HepG2 (cell line): ENCODE results near the gene TGM1. TPM values are rescaled to one million over a fixed set of nuclear protein-coding genes. Genes with fewer than 3 reads are reported as not detected.

ENCODE experiments used
- ATAC-seq: fragments of 200-7000 bp; cut with Tn5 transposase; 3 replicates; pipeline ENCODE4 v1.9.1; 2020; ENCODE audit warnings: mild to moderate bottlenecking, moderate library complexity
- BruUV-seq: library from RNA; stranded (reverse); fragments of 400-500 nt; replicated peaks from 2 replicates; lab custom pipeline; 2021; lab: Mats Ljungman, UMichigan
- CTCF ChIA-PET: fragments of 300-600 bp; formaldehyde crosslinking; extraction: SDS; loops from one replicate; lab custom pipeline; 2021; ENCODE audit warnings: low total read pairs, inconsistent platforms, low intra/inter-chr PET ratio; lab: Yijun Ruan, JAX
- POLR2A ChIA-PET: fragments of 350-600 bp; sonication (Branson Sonifier 250); formaldehyde crosslinking; loops from one replicate; lab custom pipeline; 2020; ENCODE audit warnings: antibody characterized with exemption, inconsistent platforms; lab: Yijun Ruan, JAX
- DNase-seq: peaks from one replicate; pipeline ENCODE4 v3.0.0-alpha.2; 2015; ENCODE audit warnings: low spot score
- FAIRE-seq: peaks from 3 replicates; lab custom pipeline; 2011; peaks lifted over from hg19 to GRCh38; lab: Jason Lieb, UNC
- H2AFZ ChIP-seq: one replicate; pipeline ENCODE4 v1.6.1; 2011; ENCODE audit warnings: low read length, inconsistent platforms
- H3K27ac ChIP-seq: fragments of 300-600 bp; 3 replicates; pipeline ENCODE4 v1.8.0; 2011; ENCODE audit warnings: mixed run types, mild to moderate bottlenecking, mixed read lengths, low read length, inconsistent platforms; ENCODE audit not compliant: insufficient read depth; ENCODE audit errors: extremely low read length
- H3K27me3 ChIP-seq, 2 experiments: fragments of 200-600 bp in 1 of 2; 2 replicates in 1 of 2; 3 replicates in 1 of 2; pipeline versions ENCODE4 v1.6.0 to v1.8.0; 2011; ENCODE audit warnings: low read length in 2 of 2, mild to moderate bottlenecking in 2 of 2, moderate library complexity in 2 of 2, inconsistent platforms in 1 of 2; ENCODE audit not compliant: insufficient read depth in 2 of 2, control insufficient read depth in 1 of 2
- H3K36me3 ChIP-seq, 2 experiments: fragments of 200-600 bp in 1 of 2; replicated peaks in 1 of 2; 2 replicates in 1 of 2; 3 replicates in 1 of 2; pipeline versions ENCODE4 v1.5.1 to v1.8.0; 2011; ENCODE audit warnings: low read length in 2 of 2, inconsistent platforms in 1 of 2; ENCODE audit not compliant: insufficient read depth in 2 of 2, control insufficient read depth in 1 of 2
- H3K4me1 ChIP-seq: 2 replicates; pipeline ENCODE4 v1.5.1; 2012; ENCODE audit warnings: low read length, inconsistent platforms; ENCODE audit not compliant: insufficient read depth
- H3K4me2 ChIP-seq: 2 replicates; pipeline ENCODE4 v1.6.0; 2011; ENCODE audit warnings: low read depth, low read length, inconsistent platforms
- H3K4me3 ChIP-seq, 3 experiments: fragments of 200-600 bp in 1 of 3; sonication (generic), shearing (Covaris generic) in 1 of 3; replicated peaks in 1 of 3; 2 replicates each; pipeline ENCODE4 v1.5.1; 2011 to 2016; ENCODE audit warnings: low read length in 3 of 3, inconsistent platforms in 2 of 3, low read depth in 2 of 3, mild to moderate bottlenecking in 2 of 3, control low read depth in 1 of 3, mixed read lengths in 1 of 3; ENCODE audit not compliant: insufficient read depth in 1 of 3
- H3K79me2 ChIP-seq: one replicate; pipeline ENCODE4 v1.6.1; 2011; ENCODE audit warnings: low read length, inconsistent platforms; ENCODE audit not compliant: insufficient read depth
- H3K9ac ChIP-seq: 2 replicates; pipeline ENCODE4 v1.6.0; 2011; ENCODE audit warnings: mild to moderate bottlenecking, low read depth, low read length, inconsistent platforms; ENCODE audit not compliant: insufficient read depth
- H3K9me3 ChIP-seq: 2 replicates; pipeline ENCODE4 v1.5.1; 2012; ENCODE audit warnings: mild to moderate bottlenecking, low read length
- H4K20me1 ChIP-seq: 2 replicates; pipeline ENCODE4 v1.6.0; 2011; ENCODE audit warnings: inconsistent platforms, mild to moderate bottlenecking, low read length, moderate library complexity; ENCODE audit not compliant: insufficient read depth
- AGO1 ChIP-seq: fragments of 200-400 bp; formaldehyde crosslinking; IDR thresholded peaks from 2 replicates; pipeline ENCODE4 v1.6.1; 2017; ENCODE audit warnings: mild to moderate bottlenecking, low read depth, low read length, moderate library complexity; ENCODE audit not compliant: poor library complexity, severe bottlenecking
- AHR ChIP-seq: IDR thresholded peaks from 2 replicates; pipeline ENCODE4 v1.6.1; 2018; ENCODE audit warnings: missing genetic modification reagents, missing compliant biosample characterization
- BORCS8-MEF2B ChIP-seq: sonication (generic); formaldehyde crosslinking; IDR thresholded peaks from 2 replicates; pipeline ENCODE4 v1.8.0; 2022; ENCODE audit warnings: mild to moderate bottlenecking, missing genetic modification reagents
- CREM ChIP-seq, 2 experiments: sonication (generic) in 1 of 2; formaldehyde crosslinking in 1 of 2; IDR thresholded peaks; 2 replicates each; pipeline versions ENCODE4 v1.4.0 to v1.6.1; 2016 to 2020; ENCODE audit warnings: antibody characterized with exemption in 1 of 2, mild to moderate bottlenecking in 1 of 2, missing genetic modification reagents in 1 of 2
- DNMT1 ChIP-seq: sonication (generic); formaldehyde crosslinking; IDR thresholded peaks from 2 replicates; pipeline ENCODE4 v1.5.1; 2020; ENCODE audit warnings: mild to moderate bottlenecking, missing genetic modification reagents
- ETV6 ChIP-seq: sonication (generic); formaldehyde crosslinking; conservative IDR thresholded peaks from 2 replicates; pipeline ENCODE4 v1.4.0; 2020; ENCODE audit warnings: missing genetic modification reagents
- FOXC1 ChIP-seq: sonication (generic); formaldehyde crosslinking; IDR thresholded peaks from 2 replicates; pipeline ENCODE4 v1.8.0; 2022; ENCODE audit warnings: mild to moderate bottlenecking, missing genetic modification reagents, borderline replicate concordance
- HOXA3 ChIP-seq: sonication (generic); formaldehyde crosslinking; IDR thresholded peaks from 2 replicates; pipeline ENCODE4 v1.5.0; 2020; ENCODE audit warnings: missing genetic modification reagents
- KMT2B ChIP-seq: IDR thresholded peaks from 2 replicates; pipeline ENCODE4 v1.6.1; 2016; ENCODE audit warnings: missing genetic modification reagents, missing compliant biosample characterization
- MED1 ChIP-seq: sonication (generic); formaldehyde crosslinking; IDR thresholded peaks from 2 replicates; pipeline ENCODE4 v1.4.0; 2020; ENCODE audit warnings: missing genetic modification reagents
- MTA1 ChIP-seq: sonication (generic); formaldehyde crosslinking; IDR thresholded peaks from 2 replicates; pipeline ENCODE4 v1.4.0; 2020; ENCODE audit warnings: missing genetic modification reagents, mild to moderate bottlenecking, borderline replicate concordance
- NR2C2 ChIP-seq: sonication (generic); formaldehyde crosslinking; IDR thresholded peaks from 2 replicates; pipeline ENCODE4 v1.4.0; 2020; ENCODE audit warnings: missing genetic modification reagents, mild to moderate bottlenecking, moderate library complexity, borderline replicate concordance
- NRL ChIP-seq: sonication (generic); formaldehyde crosslinking; IDR thresholded peaks from 2 replicates; pipeline ENCODE4 v1.5.0; 2020; ENCODE audit warnings: missing genetic modification reagents, mild to moderate bottlenecking, moderate library complexity, borderline replicate concordance
- RBFOX2 ChIP-seq: fragments of 200-400 bp; formaldehyde crosslinking; IDR thresholded peaks from 2 replicates; pipeline ENCODE4 v1.6.1; 2017; ENCODE audit warnings: low read depth, mild to moderate bottlenecking, low read length
- SRY ChIP-seq: sonication (generic); formaldehyde crosslinking; IDR thresholded peaks from 2 replicates; pipeline ENCODE4 v1.8.0; 2022; ENCODE audit warnings: mild to moderate bottlenecking, missing genetic modification reagents
- TEAD3 ChIP-seq: optimal IDR thresholded peaks from 2 replicates; pipeline ENCODE3; 2016; ENCODE audit warnings: borderline replicate concordance
- YEATS2 ChIP-seq: sonication (generic); formaldehyde crosslinking; IDR thresholded peaks from 2 replicates; pipeline ENCODE4 v1.4.0; 2020; ENCODE audit warnings: missing genetic modification reagents, borderline replicate concordance
- ZBTB38 ChIP-seq: sonication (generic); formaldehyde crosslinking; IDR thresholded peaks from 2 replicates; pipeline ENCODE4 v1.5.1; 2020; ENCODE audit warnings: mild to moderate bottlenecking, missing genetic modification reagents
- ZKSCAN5 ChIP-seq: sonication (generic); formaldehyde crosslinking; IDR thresholded peaks from 2 replicates; pipeline ENCODE4 v1.5.1; 2020; ENCODE audit warnings: mild to moderate bottlenecking, missing genetic modification reagents
- ZNF296 ChIP-seq: sonication (generic); formaldehyde crosslinking; conservative IDR thresholded peaks from 2 replicates; pipeline ENCODE4 v1.5.0; 2020; ENCODE audit warnings: mild to moderate bottlenecking, missing genetic modification reagents
- ZNF329 ChIP-seq: sonication (generic); formaldehyde crosslinking; IDR thresholded peaks from 2 replicates; pipeline ENCODE4 v1.9.0; 2021; ENCODE audit warnings: low read depth, mild to moderate bottlenecking, missing genetic modification reagents
- ZNF446 ChIP-seq: sonication (generic); formaldehyde crosslinking; IDR thresholded peaks from 2 replicates; pipeline ENCODE4 v1.5.0; 2020; ENCODE audit warnings: mild to moderate bottlenecking, missing genetic modification reagents
- WGBS: methylation state at CpG from one replicate; pipeline ENCODE4 v1.1.6; 2017; ENCODE audit warnings: low lambda C conversion rate; 5-methylcytosine and 5-hydroxymethylcytosine counted together
- in situ Hi-C: cut with HindIII; loops from 2 replicates; pipeline ENCODE4 v1.10.0; 2017; ENCODE audit warnings: low pct_unique_long_range_greater_than_20kb; ENCODE audit not compliant: extremely low pct_ligation_motif_present
- intact Hi-C: fragments of 100-400 bp; cut with micrococcal nuclease; formaldehyde crosslinking; loops from one replicate; pipeline ENCODE4 v1.10.0; 2022; ENCODE audit not compliant: unreplicated experiment
- polyA plus RNA-seq, 8 experiments: library from polyadenylated mRNA; depleted of rRNA in 3 of 8; stranded (reverse) in 7 of 8; unstranded in 1 of 8; fragments of >200 nt; fragmentation: Illumina TruSeq in 4 of 8; extraction: Trizol in 4 of 8; gene quantifications; 2 replicates each; pipeline versions ENCODE4 v1.2.1 to v1.2.3, GENCODE V29; 2011 to 2016; ENCODE audit warnings: low read depth in 4 of 8, missing spikeins in 1 of 8, mixed read lengths in 1 of 8; ENCODE audit not compliant: insufficient read depth in 1 of 8
- total RNA-seq, 5 experiments: library from RNA; depleted of rRNA; stranded (reverse); fragments of >200 nt; fragmentation: Illumina TruSeq; extraction: Trizol; gene quantifications; 2 replicates each; pipeline ENCODE4 v1.2.3, GENCODE V29; 2016; ENCODE audit warnings: low read depth in 1 of 5
- TF ChIP-seq, protein P1 (sequence below): sonication (generic); formaldehyde crosslinking; IDR thresholded peaks from 2 replicates; pipeline ENCODE4 v1.4.0; 2020; ENCODE audit warnings: missing genetic modification reagents

The TGM1 gene
- total and polyA plus RNA-seq, 2 of the 13 experiments (the other 11 are each of a cell fraction or from before 2014, with no cell fraction given), result 3.2 to 10.6 TPM

- Histone ChIP-seq H3K36me3 (peaks cover 9 to 11% of the 10 kb centered on the region in 2 experiments), H3K27me3 (no peaks in the 10 kb centered on the region; a peak in 1 of 5 replicates), H3K79me2 (peaks cover 9% of the 10 kb centered on the region), H3K4me3 (no peak within 1 kb of the TSS), H3K4me2 (no peak within 1 kb of the TSS), H3K9me3 (no peaks in the 10 kb centered on the region), H3K4me1 (peaks cover 61% of the 10 kb centered on the region), H4K20me1 (no peaks in the 10 kb centered on the region), H2AFZ (no peak within 1 kb of the TSS), H3K27ac (peak within 1 kb of the TSS; percentile 4), H3K9ac (no peak within 1 kb of the TSS)
- BruUV-seq, result no TSS peak
- DNase-seq (no peak), ATAC-seq (no peak), FAIRE-seq (no peak)
- POLR2A ChIA-PET, result interaction anchor here (0.8 to 24.7 kb wide), 5 partner anchors 8 to 216 kb away, joined by 3 to 850 read pairs (median 4); partner anchors contain the start of genes CHMP4A, DHRS1, GMPR2 and NEDD8
- intact Hi-C loops (no loop called here), in situ Hi-C loops (no loop called here)
- 98% methylated on average over 99 of the region's 99 CpGs for WGBS
- CTCF ChIA-PET, result no interaction called here
- TF ChIP-seq TEAD3, result peak; percentile 2
- 0 out of 2 replicates have a peak, but pooled peaks have one; percentile 42 for TF ChIP-seq SRY
- peak; percentile 33 for TF ChIP-seq HOXA3 (CRISPR knock-in tag)
- TF ChIP-seq BORCS8-MEF2B (CRISPR knock-in tag), result 0 out of 2 replicates have a peak, but pooled peaks have one; percentile 18
- TF ChIP-seq, protein P1, sequence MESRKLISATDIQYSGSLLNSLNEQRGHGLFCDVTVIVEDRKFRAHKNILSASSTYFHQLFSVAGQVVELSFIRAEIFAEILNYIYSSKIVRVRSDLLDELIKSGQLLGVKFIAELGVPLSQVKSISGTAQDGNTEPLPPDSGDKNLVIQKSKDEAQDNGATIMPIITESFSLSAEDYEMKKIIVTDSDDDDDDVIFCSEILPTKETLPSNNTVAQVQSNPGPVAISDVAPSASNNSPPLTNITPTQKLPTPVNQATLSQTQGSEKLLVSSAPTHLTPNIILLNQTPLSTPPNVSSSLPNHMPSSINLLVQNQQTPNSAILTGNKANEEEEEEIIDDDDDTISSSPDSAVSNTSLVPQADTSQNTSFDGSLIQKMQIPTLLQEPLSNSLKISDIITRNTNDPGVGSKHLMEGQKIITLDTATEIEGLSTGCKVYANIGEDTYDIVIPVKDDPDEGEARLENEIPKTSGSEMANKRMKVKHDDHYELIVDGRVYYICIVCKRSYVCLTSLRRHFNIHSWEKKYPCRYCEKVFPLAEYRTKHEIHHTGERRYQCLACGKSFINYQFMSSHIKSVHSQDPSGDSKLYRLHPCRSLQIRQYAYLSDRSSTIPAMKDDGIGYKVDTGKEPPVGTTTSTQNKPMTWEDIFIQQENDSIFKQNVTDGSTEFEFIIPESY, result peak; percentile 82
- TF ChIP-seq KMT2B (CRISPR knock-in tag), result no peak
- no peak for TF ChIP-seq AHR (CRISPR knock-in tag)
- TF ChIP-seq DNMT1 (CRISPR knock-in tag), result peak; percentile 57; the same call in 1 of the 2 replicates
- no peak for TF ChIP-seq ZNF296 (CRISPR knock-in tag)
- no peak for TF ChIP-seq ZKSCAN5 (CRISPR knock-in tag)
- TF ChIP-seq NR2C2 (CRISPR knock-in tag), result no peak
- TF ChIP-seq ZNF446 (CRISPR knock-in tag), result no peak
- 0 out of 2 replicates have a peak, but pooled peaks have one; percentile 3 for TF ChIP-seq NRL (CRISPR knock-in tag)
- TF ChIP-seq YEATS2 (CRISPR knock-in tag), result no peak
- 0 out of 2 replicates have a peak, but pooled peaks have one; percentile 49 for TF ChIP-seq ZNF329 (CRISPR knock-in tag)
- no peak for TF ChIP-seq CREM (IDR thresholded peaks at IDR 0.05)
- peak; percentile 39; the same call in 1 of the 2 replicates for TF ChIP-seq CREM (CRISPR knock-in tag; IDR thresholded peaks at IDR 0.05)
- TF ChIP-seq ZBTB38 (CRISPR knock-in tag), result peak; percentile 21; the same call in 1 of the 2 replicates
- TF ChIP-seq FOXC1 (CRISPR knock-in tag), result no peak
- no peak for TF ChIP-seq MED1 (CRISPR knock-in tag)
- TF ChIP-seq MTA1, result 0 out of 2 replicates have a peak, but pooled peaks have one; percentile 18
- peak; percentile 69 for TF ChIP-seq RBFOX2
- no peak for TF ChIP-seq ETV6 (CRISPR knock-in tag)
- peak; percentile 60 for TF ChIP-seq AGO1
Measured at GRCh38 chr14:24310646-24311604, 47.9 kb upstream of the TGM1 start, which contains the start of gene LTB4R. Gene LTB4R, plus strand, starts transcription at chr14:24311502. Its CDS starts 4,150 bp downstream, at chr14:24315652.
